ENCODE results near the gene TCAIM. TPM values are rescaled to one million over a fixed set of nuclear protein-coding genes. Genes with fewer than 3 reads are reported as not detected.

TCAIM gene
- total RNA-seq, 3 donors from 2014 or later, result 19.7 to 25.2 (median 24.2) TPM

DNA sequence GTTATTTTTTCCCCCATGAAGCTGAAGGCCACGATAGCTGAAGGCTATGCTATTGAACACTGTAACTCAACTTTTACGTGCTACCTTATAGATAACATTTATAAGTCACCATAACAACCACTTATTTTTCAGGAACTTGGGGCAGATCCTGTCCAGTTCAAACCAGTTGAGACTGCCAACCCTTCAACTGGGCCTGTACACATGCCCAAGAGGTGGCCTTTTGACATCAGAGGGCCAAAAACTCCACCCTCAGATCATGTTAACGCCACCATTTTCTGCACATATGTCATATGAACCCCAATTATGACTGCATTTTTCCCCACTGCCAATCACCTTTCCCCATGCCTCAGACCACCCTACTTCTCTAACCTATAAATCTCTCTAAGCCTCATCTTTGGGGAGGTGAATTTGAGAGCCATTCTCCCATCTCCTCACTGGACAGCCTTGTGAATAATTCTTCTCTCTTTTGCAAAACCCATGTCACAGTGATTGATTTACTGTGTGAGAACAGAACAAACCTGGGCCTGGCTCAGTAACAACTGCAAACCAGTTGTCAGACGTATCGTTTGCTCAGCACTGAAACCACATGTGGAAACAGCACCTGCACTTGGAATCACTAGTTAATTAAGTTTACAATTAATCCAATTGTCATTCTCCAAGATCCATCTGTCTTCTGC lies 96.4 kb downstream of the TCAIM start:
- no peak for DNase-seq (ENCODE audit: low spot score in 2 of 2)
- Histone ChIP-seq H3K4me1 (no peaks in the 10 kb centered on the region), H3K27ac (no peak overlapping the region), H3K36me3 (no peaks in the 10 kb centered on the region), H3K9me3 (no peaks in the 10 kb centered on the region), H3K4me3 (no peak overlapping the region), H3K27me3 (no peaks in the 10 kb centered on the region)
- intact Hi-C loops (cut with DNase I; ENCODE audit: low total_unique reads), result no loop called here
- TF ChIP-seq POLR2A (IDR thresholded peaks at IDR 0.05), result no peak
- TF ChIP-seq CTCF (IDR thresholded peaks at IDR 0.05), result no peak
- TF ChIP-seq POLR2AphosphoS5 (IDR thresholded peaks at IDR 0.05), result no peak

DNA sequence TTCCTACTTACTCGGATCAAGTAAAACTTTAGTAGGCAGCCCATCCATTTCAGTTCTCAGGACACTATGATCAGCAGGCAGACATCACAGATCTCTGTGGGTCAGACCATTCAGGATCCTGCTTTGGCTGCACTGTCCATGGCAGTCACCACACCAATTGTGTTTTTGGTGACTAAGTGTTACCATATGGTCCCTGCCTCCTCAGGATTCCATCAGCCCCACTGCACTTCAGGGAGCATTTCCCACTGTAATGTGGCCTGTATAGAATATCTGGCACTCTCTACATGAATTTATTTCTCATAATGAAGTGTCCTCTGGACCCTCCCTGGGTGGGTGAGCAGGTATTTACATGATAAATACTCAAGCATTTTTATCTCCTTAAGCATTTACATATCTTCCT lies 97.6 kb downstream of the TCAIM start:
- no peaks in the 10 kb centered on the region for H3K9me3 ChIP-seq
- TF ChIP-seq POLR2A (IDR thresholded peaks at IDR 0.05), result no peak
- TF ChIP-seq POLR2AphosphoS5 (IDR thresholded peaks at IDR 0.05), result no peak
- TF ChIP-seq CTCF (IDR thresholded peaks at IDR 0.05), result no peak
- DNase-seq (ENCODE audit: low spot score in 2 of 2), result no peak
- no peak overlapping the region for H3K27ac ChIP-seq
- H3K4me3 ChIP-seq, result no peak overlapping the region
- no peaks in the 10 kb centered on the region for H3K36me3 ChIP-seq
- no peaks in the 10 kb centered on the region for H3K4me1 ChIP-seq
- intact Hi-C loops (cut with DNase I; ENCODE audit: low total_unique reads), result no loop called here
- H3K27me3 ChIP-seq, result no peaks in the 10 kb centered on the region

- H3K27me3 ChIP-seq, result no peaks in the 10 kb centered on the region
- intact Hi-C loops (cut with DNase I; ENCODE audit: low total_unique reads), result no loop called here
- no peaks in the 10 kb centered on the region for H3K4me1 ChIP-seq
- peaks cover 5% of the 10 kb centered on the region for H3K36me3 ChIP-seq
- no peak for DNase-seq (ENCODE audit: low spot score in 2 of 2)
- no peak overlapping the region for H3K4me3 ChIP-seq
- H3K27ac ChIP-seq, result no peak overlapping the region
- TF ChIP-seq CTCF (IDR thresholded peaks at IDR 0.05) (no peak), POLR2AphosphoS5 (IDR thresholded peaks at IDR 0.05) (no peak), POLR2A (IDR thresholded peaks at IDR 0.05) (no peak)
- no peaks in the 10 kb centered on the region for H3K9me3 ChIP-seq
Measured at GRCh38 chr3:44437800-44438199, 99.2 kb downstream of the TCAIM start.

GRCh38 chr3:44439499-44440295 lies 101.1 kb downstream of the TCAIM start:
- TF ChIP-seq POLR2A (IDR thresholded peaks at IDR 0.05), result no peak
- TF ChIP-seq CTCF (IDR thresholded peaks at IDR 0.05), result no peak
- TF ChIP-seq POLR2AphosphoS5 (IDR thresholded peaks at IDR 0.05), result peak; percentile 46 to 72 (median 47)
- Histone ChIP-seq H3K4me1 (no peaks in the 10 kb centered on the region), H3K27ac (peak overlapping the region; percentile 77 to 90), H3K9me3 (no peaks in the 10 kb centered on the region), H3K27me3 (no peaks in the 10 kb centered on the region), H3K36me3 (peaks cover 5% of the 10 kb centered on the region), H3K4me3 (peak overlapping the region in 1 of 3 donors; percentile 32)
- intact Hi-C loops (cut with DNase I; ENCODE audit: low total_unique reads), result no loop called here
- DNase-seq (ENCODE audit: low spot score in 2 of 2), result peak in 1 of 2 donors; percentile 47

Data from breast epithelium (tissue), 4 donors.